Smooth muscle cell of the umbilical artery (primary cell): Measurements from ENCODE around the gene OR10Z1. TPM values are rescaled to one million over a fixed set of nuclear protein-coding genes. Genes with fewer than 3 reads are reported as not detected.

Experiments used
- total RNA-seq: library from RNA; depleted of rRNA; stranded (reverse); fragments of >200 nt; gene quantifications from 2 replicates; pipeline ENCODE4 v1.2.3, GENCODE V29; 2014

Gene OR10Z1, protein sequence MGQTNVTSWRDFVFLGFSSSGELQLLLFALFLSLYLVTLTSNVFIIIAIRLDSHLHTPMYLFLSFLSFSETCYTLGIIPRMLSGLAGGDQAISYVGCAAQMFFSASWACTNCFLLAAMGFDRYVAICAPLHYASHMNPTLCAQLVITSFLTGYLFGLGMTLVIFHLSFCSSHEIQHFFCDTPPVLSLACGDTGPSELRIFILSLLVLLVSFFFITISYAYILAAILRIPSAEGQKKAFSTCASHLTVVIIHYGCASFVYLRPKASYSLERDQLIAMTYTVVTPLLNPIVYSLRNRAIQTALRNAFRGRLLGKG
- total RNA-seq = not detected in 2 replicates

DNA sequence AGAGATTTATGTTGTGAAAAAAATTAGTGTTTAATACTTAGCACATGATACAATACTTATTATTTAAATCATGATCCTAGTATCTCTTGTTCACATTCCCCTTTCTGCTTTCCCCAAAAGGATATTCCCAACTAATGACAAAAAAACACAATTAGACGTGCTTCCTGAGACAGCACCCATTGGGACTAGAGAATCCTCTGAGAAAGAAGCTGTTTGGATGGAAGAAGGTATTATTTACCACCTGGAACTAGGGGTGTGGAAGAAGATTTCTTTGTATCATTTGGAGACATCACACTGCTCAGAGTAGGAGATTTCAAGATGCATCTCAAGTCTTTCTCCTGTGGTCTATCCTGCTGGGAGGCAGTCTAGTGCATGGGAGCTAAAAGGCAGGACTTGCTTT, at the start of gene OR10Z1:
TSS of gene OR10Z1 (plus strand) at position 301 of the 400 bp plus-strand sequence. CDS start 1,171 bp downstream, outside the sequence.

DNA sequence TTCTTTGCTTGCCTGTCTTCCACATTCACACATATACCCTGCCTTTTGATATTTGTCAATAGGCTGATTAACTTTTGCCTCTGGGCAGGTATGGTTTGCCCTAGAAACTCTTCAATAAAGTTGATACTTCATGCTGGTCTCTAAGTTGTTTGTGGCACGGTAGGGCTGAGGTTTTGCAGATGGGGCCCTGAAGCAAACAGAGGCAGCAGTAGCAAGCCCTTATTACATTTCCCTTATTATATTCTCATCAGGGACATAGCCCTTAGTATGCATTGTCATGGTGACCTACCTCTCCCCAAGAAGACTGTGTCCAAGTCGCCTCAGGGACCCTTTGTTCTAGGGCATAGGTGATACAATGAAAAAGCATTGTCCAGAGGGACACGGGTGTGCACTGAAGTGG, 34.6 kb upstream of the OR10Z1 start, which contains the start of gene OR6P1:
TSS of gene OR6P1 (minus strand) at position 101 of the 400 bp plus-strand sequence. CDS start 6,976 bp downstream, outside the sequence.

DNA sequence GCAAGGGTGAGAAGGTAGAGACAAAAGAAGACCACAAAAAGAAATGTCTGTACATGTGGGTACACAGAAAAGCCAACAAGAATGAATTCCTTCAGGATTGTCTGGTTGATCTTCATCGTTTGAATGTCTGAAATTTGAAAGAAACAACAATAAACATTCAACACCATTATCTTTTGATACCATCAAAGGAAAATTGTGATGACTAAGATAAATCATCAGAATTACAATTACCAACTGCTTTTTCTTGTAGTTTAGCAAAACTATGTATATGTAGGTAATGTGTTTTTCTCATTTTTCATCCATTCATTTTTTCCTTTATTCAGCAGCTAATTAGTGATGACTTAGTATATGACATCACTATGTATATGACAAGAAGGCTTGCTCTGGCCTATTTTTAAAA, 25.3 kb upstream of the OR10Z1 start, which contains the start of gene OR10X1:
TSS of gene OR10X1 (minus strand) at position 167 of the 400 bp plus-strand sequence. CDS start at position 167, 0 bp downstream.

Other genes starting within 250 kb of the OR10Z1 start
- gene OR10T2, start 205.8 kb upstream of the OR10Z1 start, total RNA-seq = not detected in 2 replicates
- gene OR10K2, start 179.0 kb upstream of the OR10Z1 start, total RNA-seq = not detected in 2 replicates
- not detected in 2 replicates for gene OR10K1, start 143.4 kb upstream of the OR10Z1 start, total RNA-seq
- not detected in 2 replicates for gene OR10R2, start 133.0 kb upstream of the OR10Z1 start, total RNA-seq
- not detected in 2 replicates for gene OR6Y1, start 50.9 kb upstream of the OR10Z1 start, total RNA-seq
- not detected in 2 replicates for gene OR6P1, start 34.7 kb upstream of the OR10Z1 start, total RNA-seq
- gene OR10X1, start 25.4 kb upstream of the OR10Z1 start, total RNA-seq = not detected in 2 replicates
- gene SPTA1, start 81.4 kb downstream of the OR10Z1 start, total RNA-seq = 0.05 TPM in 1 of 2 replicates, not detected in the other
- not detected in 2 replicates for gene OR6K2, start 95.4 kb downstream of the OR10Z1 start, total RNA-seq
- gene OR6K3, start 115.5 kb downstream of the OR10Z1 start, total RNA-seq = not detected in 2 replicates
- gene OR6K6, start 149.5 kb downstream of the OR10Z1 start, total RNA-seq = not detected in 2 replicates
- gene OR6N1, start 166.9 kb downstream of the OR10Z1 start, total RNA-seq = not detected in 2 replicates
- gene OR6N2, start 175.9 kb downstream of the OR10Z1 start, total RNA-seq = not detected in 2 replicates
- gene MNDA, start 226.1 kb downstream of the OR10Z1 start, total RNA-seq = not detected in 2 replicates